Measurements from ENCODE around the gene COL27A1.

GRCh38 chr9:114316605-114317230 is 161.4 kb downstream of the COL27A1 start:
- TF ChIP-seq POLR2A (IDR thresholded peaks at IDR 0.05; ENCODE audit: low read length) (no peak), GATA1 (IDR thresholded peaks at IDR 0.05; ENCODE audit: low read depth, low read length) (no peak)

All from erythroblast (primary cell).